Gastroesophageal sphincter (tissue), 4 donors: ENCODE results near the gene PCNA. TPM values are rescaled to one million over a fixed set of nuclear protein-coding genes. Genes with fewer than 3 reads are reported as not detected.

Experiments used
- ATAC-seq: fragments of 150-250 bp; one replicate; pipeline ENCODE4 v1.9.1; 2016; ENCODE audit warnings: mild to moderate bottlenecking, moderate library complexity
- H3K27ac ChIP-seq, 4 donors: fragments of 200-600 bp; sonication (generic) in 3 of 4; 1 replicate in 3 of 4; 2 replicates in 1 of 4; pipeline ENCODE4 v1.5.1; 2016 to 2019
- H3K27me3 ChIP-seq: fragments of 200-600 bp; sonication (generic); one replicate; pipeline ENCODE4 v1.5.1; 2019
- H3K36me3 ChIP-seq, 2 donors: fragments of 200-600 bp; sonication (generic); one replicate each; pipeline ENCODE4 v1.5.1; 2019; ENCODE audit warnings: control low read depth in 1 of 2
- H3K4me1 ChIP-seq, 3 donors: fragments of 200-600 bp; sonication (generic); 1 replicate in 2 of 3; 2 replicates in 1 of 3; pipeline ENCODE4 v1.5.1; 2016 to 2019; ENCODE audit warnings: control low read depth in 2 of 3
- H3K4me3 ChIP-seq, 2 donors: fragments of 200-600 bp; sonication (generic); one replicate each; pipeline ENCODE4 v1.5.1; 2019; ENCODE audit warnings: mild to moderate bottlenecking in 1 of 2, moderate library complexity in 1 of 2
- H3K9me3 ChIP-seq, 3 donors: fragments of 200-600 bp; sonication (generic); one replicate each; pipeline ENCODE4 v1.5.1; 2017 to 2019; ENCODE audit warnings: control low read depth in 2 of 3
- EP300 ChIP-seq: sonication (generic); formaldehyde crosslinking; IDR thresholded peaks from one replicate; pipeline ENCODE4 v1.6.1; 2017; ENCODE audit warnings: antibody characterized with exemption, mild to moderate bottlenecking
- POLR2A ChIP-seq, 2 donors: fragments of 450-650 bp; IDR thresholded peaks; one replicate each; pipeline ENCODE4 v1.6.1; 2017; ENCODE audit warnings: antibody characterized with exemption in 2 of 2, mild to moderate bottlenecking in 2 of 2, moderate library complexity in 1 of 2
- POLR2AphosphoS5 ChIP-seq: sonication (generic); formaldehyde crosslinking; IDR thresholded peaks from one replicate; pipeline ENCODE4 v1.6.1; 2017; ENCODE audit warnings: antibody characterized with exemption
- WGBS, 2 donors: methylation state at CpG; one replicate each; pipeline ENCODE4 v1.1.5; 2018; ENCODE audit warnings: low coverage in 1 of 2; 5-methylcytosine and 5-hydroxymethylcytosine counted together
- total RNA-seq, 4 donors: library from RNA; depleted of rRNA; stranded (reverse); fragments of >200 nt; gene quantifications; one replicate each; pipeline ENCODE4 v1.1.0, GENCODE V29; 2016
- TF ChIP-seq, protein P1 (sequence below), 4 experiments: fragments of 200-600 bp in 2 of 4; fragments of 450-650 bp in 2 of 4; sonication (generic) in 1 of 4; IDR thresholded peaks; one replicate each; pipeline ENCODE4 v1.5.1; 2017 to 2019; ENCODE audit warnings: antibody characterized with exemption in 4 of 4, mild to moderate bottlenecking in 2 of 4, moderate library complexity in 2 of 4

The PCNA gene
- total RNA-seq, 4 donors from 2014 or later: 21.9 to 52.8 (median 39.2) TPM

GRCh38 chr20:5133998-5134397, 14.2 kb upstream of the PCNA start:
- peak overlapping the region; percentile 40 to 99 (median 68) for H3K27ac ChIP-seq

DNA sequence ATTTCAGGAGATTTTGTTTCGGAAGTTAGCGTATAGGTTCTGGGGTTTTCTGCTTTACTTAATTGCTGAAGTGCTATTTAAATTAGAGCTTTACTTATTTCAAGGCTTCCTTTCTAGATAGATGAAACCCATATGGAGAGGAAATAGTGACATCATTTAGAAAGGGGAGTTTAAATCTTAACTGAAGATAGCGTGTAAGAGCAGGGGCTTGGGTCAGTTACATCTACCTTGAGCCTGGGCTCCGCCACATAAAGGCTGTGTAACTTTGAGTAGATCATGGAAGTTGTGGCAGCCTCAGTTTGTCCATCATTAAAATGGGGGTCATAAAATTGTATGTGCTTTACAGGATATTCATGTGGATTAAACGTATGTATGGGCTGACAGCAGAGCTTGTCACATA, 11.7 kb upstream of the PCNA start:
- TF ChIP-seq EP300: no peak
- no peak for TF ChIP-seq POLR2A (IDR thresholded peaks at IDR 0.05)
- no peak for TF ChIP-seq POLR2AphosphoS5
- TF ChIP-seq, protein P1, sequence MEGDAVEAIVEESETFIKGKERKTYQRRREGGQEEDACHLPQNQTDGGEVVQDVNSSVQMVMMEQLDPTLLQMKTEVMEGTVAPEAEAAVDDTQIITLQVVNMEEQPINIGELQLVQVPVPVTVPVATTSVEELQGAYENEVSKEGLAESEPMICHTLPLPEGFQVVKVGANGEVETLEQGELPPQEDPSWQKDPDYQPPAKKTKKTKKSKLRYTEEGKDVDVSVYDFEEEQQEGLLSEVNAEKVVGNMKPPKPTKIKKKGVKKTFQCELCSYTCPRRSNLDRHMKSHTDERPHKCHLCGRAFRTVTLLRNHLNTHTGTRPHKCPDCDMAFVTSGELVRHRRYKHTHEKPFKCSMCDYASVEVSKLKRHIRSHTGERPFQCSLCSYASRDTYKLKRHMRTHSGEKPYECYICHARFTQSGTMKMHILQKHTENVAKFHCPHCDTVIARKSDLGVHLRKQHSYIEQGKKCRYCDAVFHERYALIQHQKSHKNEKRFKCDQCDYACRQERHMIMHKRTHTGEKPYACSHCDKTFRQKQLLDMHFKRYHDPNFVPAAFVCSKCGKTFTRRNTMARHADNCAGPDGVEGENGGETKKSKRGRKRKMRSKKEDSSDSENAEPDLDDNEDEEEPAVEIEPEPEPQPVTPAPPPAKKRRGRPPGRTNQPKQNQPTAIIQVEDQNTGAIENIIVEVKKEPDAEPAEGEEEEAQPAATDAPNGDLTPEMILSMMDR (IDR thresholded peaks at IDR 0.05): no peak
- H3K9me3 ChIP-seq: no peaks in the 10 kb centered on the region
- H3K4me3 ChIP-seq: peak overlapping the region in 1 of 2 donors; percentile 19
- peaks cover 8 to 90% (median 38%) of the 10 kb centered on the region in 3 donors for H3K4me1 ChIP-seq
- peak overlapping the region; percentile 69 to 99 (median 86) for H3K27ac ChIP-seq
- 58 to 67% methylated on average over 5 of the region's 5 CpGs for WGBS, 2 donors
- H3K27me3 ChIP-seq: no peaks in the 10 kb centered on the region
- no peak for ATAC-seq
- no peaks in the 10 kb centered on the region for H3K36me3 ChIP-seq

More at GRCh38 chr20:5133998-5134397, 14.2 kb upstream of the PCNA start:
- no peaks in the 10 kb centered on the region for H3K36me3 ChIP-seq
- TF ChIP-seq EP300 (no peak), POLR2A (IDR thresholded peaks at IDR 0.05) (no peak), POLR2AphosphoS5 (no peak)
- TF ChIP-seq, protein P1 (IDR thresholded peaks at IDR 0.05): no peak
- ATAC-seq: no peak
- peaks cover 8 to 94% (median 28%) of the 10 kb centered on the region in 3 donors for H3K4me1 ChIP-seq
- WGBS, 2 donors: 83 to 91% methylated on average over 6 of the region's 6 CpGs
- H3K9me3 ChIP-seq: no peaks in the 10 kb centered on the region
- no peaks in the 10 kb centered on the region for H3K27me3 ChIP-seq
- H3K4me3 ChIP-seq: no peak overlapping the region

DNA sequence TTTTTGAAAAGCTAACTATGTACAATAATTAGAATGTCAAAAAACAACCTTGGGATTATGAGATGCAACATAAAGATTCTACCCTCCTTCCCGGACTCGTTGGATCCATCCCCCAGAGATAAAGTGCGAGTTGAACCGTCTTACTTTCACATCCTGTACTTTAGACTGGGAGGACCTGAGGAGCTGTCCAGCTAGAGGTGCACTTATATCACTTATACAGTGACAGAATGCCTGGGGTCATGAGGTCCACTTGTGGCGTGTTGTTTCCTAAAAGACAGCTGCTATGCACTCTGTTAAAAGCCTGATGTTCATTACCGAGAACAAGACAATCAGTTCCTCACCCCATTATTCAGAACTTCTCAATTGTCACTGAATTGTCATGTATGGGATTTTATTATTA, 9.1 kb upstream of the PCNA start:
- Histone ChIP-seq H3K27ac (peak overlapping the region; percentile 94 to 99 (median 98)), H3K27me3 (no peaks in the 10 kb centered on the region), H3K9me3 (no peaks in the 10 kb centered on the region), H3K36me3 (no peaks in the 10 kb centered on the region), H3K4me3 (peak overlapping the region in 1 of 2 donors; percentile 99), H3K4me1 (peaks cover 2 to 73% (median 26%) of the 10 kb centered on the region in 3 donors)
- TF ChIP-seq EP300 (no peak), POLR2AphosphoS5 (no peak), POLR2A (IDR thresholded peaks at IDR 0.05) (no peak)
- TF ChIP-seq, protein P1 (IDR thresholded peaks at IDR 0.05): no peak
- 48 to 55% methylated on average over 6 of the region's 6 CpGs for WGBS, 2 donors
- ATAC-seq: no peak

DNA sequence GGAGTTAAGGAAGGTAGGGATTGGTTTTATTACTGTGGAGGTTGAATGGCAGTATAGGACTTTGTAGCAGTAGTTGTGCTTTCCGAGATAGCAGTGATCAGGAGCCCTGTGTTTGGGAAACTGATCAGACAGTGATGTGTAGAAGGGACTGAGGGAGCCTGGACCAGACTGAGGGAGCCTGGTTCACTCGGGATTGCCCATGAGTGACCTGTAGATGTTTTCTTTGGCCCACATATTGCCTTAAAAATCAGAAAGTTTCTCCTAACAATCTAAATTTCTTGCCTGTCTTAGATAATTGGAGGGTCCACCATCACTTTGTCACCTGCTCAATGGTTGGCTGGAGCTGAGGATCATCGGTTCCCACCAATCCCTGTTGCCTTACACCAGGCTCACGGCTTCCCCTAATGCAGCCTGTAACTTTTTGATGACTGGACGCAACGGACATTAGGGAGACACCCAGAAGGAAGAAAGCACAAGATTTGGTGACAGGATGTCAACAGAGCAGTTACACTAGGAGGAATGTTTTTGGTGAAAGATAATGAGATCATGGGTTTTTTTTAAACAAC, 8.2 kb upstream of the PCNA start:
- ATAC-seq: no peak
- peak overlapping the region; percentile 94 to 99 (median 98) for H3K27ac ChIP-seq
- H3K4me1 ChIP-seq: peaks cover 2 to 64% (median 26%) of the 10 kb centered on the region in 3 donors
- 0 to 8% methylated on average over 2 to 3 of the region's 6 CpGs for whole genome bisulfite sequencing, 2 donors
- no peaks in the 10 kb centered on the region for H3K9me3 ChIP-seq
- H3K4me3 ChIP-seq: peak overlapping the region; percentile 86 to 99
- no peaks in the 10 kb centered on the region for H3K27me3 ChIP-seq
- no peaks in the 10 kb centered on the region for H3K36me3 ChIP-seq
- TF ChIP-seq EP300 (no peak), POLR2A (IDR thresholded peaks at IDR 0.05) (no peak)
- TF ChIP-seq, protein P1 (IDR thresholded peaks at IDR 0.05): no peak

- H3K36me3 ChIP-seq: no peaks in the 10 kb centered on the region
- WGBS, 2 donors: 0% methylated on average over 1 to 7 of the region's 44 CpGs
- ATAC-seq: no peak
Observed at GRCh38 chr20:5127204-5127858, 7.6 kb upstream of the PCNA start.

More at GRCh38 chr20:5127204-5127858, 7.6 kb upstream of the PCNA start:
- Histone ChIP-seq H3K27ac (peak overlapping the region; percentile 94 to 99 (median 98)), H3K4me1 (peaks cover 2 to 58% (median 26%) of the 10 kb centered on the region in 3 donors), H3K9me3 (no peaks in the 10 kb centered on the region), H3K27me3 (no peaks in the 10 kb centered on the region), H3K4me3 (peak overlapping the region; percentile 86 to 99)
- TF ChIP-seq POLR2AphosphoS5 (no peak), POLR2A (IDR thresholded peaks at IDR 0.05) (no peak)
- TF ChIP-seq, protein P1 (IDR thresholded peaks at IDR 0.05): no peak
